ENCODE results near the gene DDX20.

Gene DDX20

GRCh38 chr1:111776861-111777260 lies 21.2 kb downstream of the DDX20 start:
- TF ChIP-seq CTCF (conservative IDR thresholded peaks at IDR 0.05; ENCODE audit: low read depth, low read length), result no peak

GRCh38 chr1:111777301-111777700 lies 21.6 kb downstream of the DDX20 start:
- no peak for DNase-seq (ENCODE audit: low read depth)
- TF ChIP-seq CTCF (conservative IDR thresholded peaks at IDR 0.05; ENCODE audit: low read depth, low read length), result no peak

More at GRCh38 chr1:111776861-111777260, 21.2 kb downstream of the DDX20 start:
- no peak for DNase-seq (ENCODE audit: low read depth)
- H3K4me3 ChIP-seq (ENCODE audit: low read length), result no peak overlapping the region

GRCh38 chr1:111778066-111778465 lies 22.4 kb downstream of the DDX20 start:
- no peak for TF ChIP-seq CTCF (conservative IDR thresholded peaks at IDR 0.05; ENCODE audit: low read depth, low read length)
- DNase-seq (ENCODE audit: low read depth), result no peak
- no peak overlapping the region for H3K4me3 ChIP-seq (ENCODE audit: low read length)

More at GRCh38 chr1:111777301-111777700, 21.6 kb downstream of the DDX20 start:
- H3K4me3 ChIP-seq (ENCODE audit: low read length), result no peak overlapping the region

- DNase-seq (ENCODE audit: low read depth), result no peak
- no peak overlapping the region for H3K4me3 ChIP-seq (ENCODE audit: low read length)
- TF ChIP-seq CTCF (conservative IDR thresholded peaks at IDR 0.05; ENCODE audit: low read depth, low read length), result no peak
These were observed 22.9 kb downstream of the DDX20 start for GRCh38 chr1:111778541-111779051.

GRCh38 chr1:111779546-111779945 lies 23.8 kb downstream of the DDX20 start:
- no peak for TF ChIP-seq CTCF (conservative IDR thresholded peaks at IDR 0.05; ENCODE audit: low read depth, low read length)
- no peak overlapping the region for H3K4me3 ChIP-seq (ENCODE audit: low read length)
- no peak for DNase-seq (ENCODE audit: low read depth)

- TF ChIP-seq CTCF (conservative IDR thresholded peaks at IDR 0.05; ENCODE audit: low read depth, low read length), result no peak
These were observed 28.7 kb downstream of the DDX20 start for GRCh38 chr1:111784273-111784901.

GRCh38 chr1:111786669-111787207 lies 31.0 kb downstream of the DDX20 start:
- no peak for DNase-seq (ENCODE audit: low read depth)
- TF ChIP-seq CTCF (conservative IDR thresholded peaks at IDR 0.05; ENCODE audit: low read depth, low read length), result no peak
- no peak overlapping the region for H3K4me3 ChIP-seq (ENCODE audit: low read length)

More at GRCh38 chr1:111784273-111784901, 28.7 kb downstream of the DDX20 start:
- no peak for DNase-seq (ENCODE audit: low read depth)
- H3K4me3 ChIP-seq (ENCODE audit: low read length), result no peak overlapping the region

All from retinal pigment epithelial cell (primary cell).